Cardiac septum (tissue), 1 donor: ENCODE data around the gene TERB1. TPM values are rescaled to one million over a fixed set of nuclear protein-coding genes. Genes with fewer than 3 reads are reported as not detected.

Experiments used
- DNase-seq: peaks from one replicate; pipeline ENCODE4 v3.0.0-alpha.2; 2020; ENCODE audit warnings: low spot score
- intact Hi-C: fragments of 100-400 bp; cut with DNase I; formaldehyde crosslinking; loops from one replicate; pipeline ENCODE4 v1.14.0; 2022
- long read RNA-seq: library from polyadenylated mRNA; unstranded; transcript quantifications from one replicate; pipeline ENCODE4 v2.0.0, GENCODE V29; 2021
- total RNA-seq: library from RNA; stranded (reverse); fragmentation: NEBNext Ultra II Directional; extraction: Animal tissue kit (Norgen Biotek cat#: 25700); gene quantifications from one replicate; pipeline ENCODE4 v1.2.1, GENCODE V29; 2021
- donor health status: DM: no; HTN: no; CAD: no.

TERB1 gene
- total RNA-seq = not detected
- long read RNA-seq = 0 reads

DNA sequence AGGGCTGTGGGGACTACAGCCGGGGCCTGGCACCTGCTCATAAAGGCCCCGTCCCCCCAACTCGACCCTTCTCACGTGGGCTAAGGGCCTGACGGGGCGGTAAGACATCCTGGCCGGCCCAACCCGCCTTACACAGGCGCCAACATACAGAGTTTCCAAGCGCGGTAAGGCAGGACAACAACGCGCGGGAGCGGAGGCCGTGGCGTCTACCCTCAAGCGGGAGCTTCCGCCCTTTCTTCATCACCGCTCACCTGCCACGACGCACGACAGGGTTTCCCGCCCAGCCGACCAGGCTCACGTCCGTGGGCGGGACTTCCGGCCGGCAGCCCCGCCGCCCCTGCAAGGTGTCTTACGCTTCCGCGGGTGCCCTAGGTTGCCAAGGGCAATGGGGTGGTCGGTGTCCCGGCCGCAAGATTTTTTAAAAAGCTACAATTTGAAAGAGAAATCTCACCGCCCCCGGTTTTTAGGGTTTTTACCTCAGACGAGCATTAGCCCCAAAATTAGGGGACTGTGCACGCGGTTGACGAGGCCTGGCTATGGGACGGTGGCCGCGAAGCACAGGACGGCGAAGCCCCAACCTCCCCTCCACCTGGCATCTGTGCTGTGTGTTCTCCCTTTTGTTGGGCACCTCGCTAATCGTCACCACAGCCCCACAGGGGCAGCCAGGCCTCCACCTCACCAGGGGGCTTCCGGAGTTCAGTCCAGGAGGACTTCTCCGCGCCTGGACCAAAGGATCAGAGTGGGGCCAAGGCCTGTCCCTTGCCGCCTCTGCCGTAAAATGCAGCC, at the start of gene TERB1:
TSS of gene TERB1 (minus strand) at position 265 of the 786 bp plus-strand sequence. CDS start 4,786 bp downstream, outside the sequence.
- intact Hi-C loops = no loop called here
- no peak for DNase-seq

- intact Hi-C loops = no loop called here
- no peak for DNase-seq
Measured at GRCh38 chr16:66850115-66850815, 48.9 kb upstream of the TERB1 start.

DNA sequence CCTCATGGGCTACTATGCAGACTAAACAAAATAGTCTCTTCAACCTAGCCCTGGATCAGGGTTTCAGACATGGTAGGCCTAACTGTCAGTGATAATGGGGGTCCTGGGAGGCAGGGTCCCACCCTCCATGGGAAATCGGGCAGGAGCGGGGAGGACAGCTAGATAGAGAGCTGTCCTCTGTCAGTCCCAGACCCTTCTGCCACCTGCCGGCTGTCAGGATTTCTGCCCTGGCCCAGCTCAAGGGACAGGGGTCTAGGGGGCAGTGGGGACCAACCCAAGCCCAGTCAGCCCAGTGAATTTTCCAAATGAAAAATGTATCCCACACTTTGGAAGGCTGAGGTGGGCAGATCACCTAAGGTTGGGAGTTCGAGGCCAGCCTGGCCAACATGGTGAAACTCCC, 48.2 kb upstream of the TERB1 start:
- no peak for DNase-seq
- intact Hi-C loops = no loop called here

- intact Hi-C loops = no loop called here
Measured at GRCh38 chr16:66849021-66849420, 47.6 kb upstream of the TERB1 start.

GRCh38 chr16:66848172-66848571, 46.8 kb upstream of the TERB1 start:
- intact Hi-C loops = no loop called here
- no peak for DNase-seq

More at GRCh38 chr16:66849021-66849420, 47.6 kb upstream of the TERB1 start:
- DNase-seq = no peak

- peak; percentile 19 for DNase-seq
- intact Hi-C loops = no loop called here
Measured at GRCh38 chr16:66847533-66848067, 46.2 kb upstream of the TERB1 start.

DNA sequence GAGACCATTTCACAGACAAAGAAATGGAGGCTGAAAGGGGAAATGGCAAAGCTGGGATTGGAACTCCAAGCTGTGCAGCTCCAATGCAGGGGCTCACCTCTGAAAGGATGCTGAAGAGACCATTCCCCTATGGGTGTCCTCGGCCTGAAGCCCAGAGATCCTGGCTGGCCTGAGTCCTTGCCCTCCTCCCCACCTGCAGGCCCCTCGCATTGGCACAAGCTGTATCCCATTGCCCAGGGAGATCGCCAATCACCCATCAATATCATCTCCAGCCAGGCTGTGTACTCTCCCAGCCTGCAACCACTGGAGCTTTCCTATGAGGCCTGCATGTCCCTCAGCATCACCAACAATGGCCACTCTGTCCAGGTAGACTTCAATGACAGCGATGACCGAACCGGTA, 45.4 kb upstream of the TERB1 start:
- intact Hi-C loops = no loop called here
- DNase-seq = no peak

GRCh38 chr16:66846266-66846665, 44.9 kb upstream of the TERB1 start:
- DNase-seq = no peak
- intact Hi-C loops = no loop called here

DNA sequence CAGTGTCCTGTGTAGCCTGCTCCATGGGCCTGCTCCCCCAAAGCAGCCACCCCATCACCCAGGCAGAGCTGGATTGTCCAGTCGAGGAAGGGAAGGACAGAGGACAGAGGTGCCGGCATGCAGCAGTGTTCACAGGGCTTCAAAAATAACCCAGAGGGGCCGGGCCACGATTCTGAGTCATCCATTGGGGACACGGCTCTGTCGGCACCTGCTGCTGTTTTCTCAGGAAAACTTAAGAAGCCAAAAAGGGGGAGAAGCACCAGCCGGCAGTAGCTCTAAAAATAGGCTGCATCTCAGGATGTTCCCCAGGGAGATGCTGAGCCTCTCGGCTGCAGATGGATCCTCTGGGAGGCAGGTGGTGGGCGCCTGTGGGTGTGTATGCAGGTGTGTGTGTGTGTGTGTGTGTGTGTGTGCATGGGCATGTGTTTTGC, 44.4 kb upstream of the TERB1 start:
- intact Hi-C loops = no loop called here
- DNase-seq = no peak

DNA sequence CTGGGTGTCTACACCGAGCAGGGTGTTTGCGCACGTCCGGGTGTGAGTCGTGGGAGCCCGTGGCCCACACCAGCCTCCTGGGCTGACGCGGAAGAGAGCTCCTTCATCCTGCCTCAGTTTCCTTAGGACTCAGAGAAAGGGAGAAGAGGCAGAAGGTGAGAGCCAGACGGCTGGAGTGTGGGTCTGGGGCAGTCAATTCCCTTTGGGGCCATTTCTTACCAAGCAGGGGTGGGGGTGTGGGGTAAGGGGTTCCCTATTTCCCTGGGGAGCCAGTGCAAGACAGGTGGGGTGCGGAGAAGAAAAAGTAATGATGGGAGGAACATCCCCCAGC, 43.7 kb upstream of the TERB1 start:
- intact Hi-C loops = no loop called here
- DNase-seq = no peak

DNA sequence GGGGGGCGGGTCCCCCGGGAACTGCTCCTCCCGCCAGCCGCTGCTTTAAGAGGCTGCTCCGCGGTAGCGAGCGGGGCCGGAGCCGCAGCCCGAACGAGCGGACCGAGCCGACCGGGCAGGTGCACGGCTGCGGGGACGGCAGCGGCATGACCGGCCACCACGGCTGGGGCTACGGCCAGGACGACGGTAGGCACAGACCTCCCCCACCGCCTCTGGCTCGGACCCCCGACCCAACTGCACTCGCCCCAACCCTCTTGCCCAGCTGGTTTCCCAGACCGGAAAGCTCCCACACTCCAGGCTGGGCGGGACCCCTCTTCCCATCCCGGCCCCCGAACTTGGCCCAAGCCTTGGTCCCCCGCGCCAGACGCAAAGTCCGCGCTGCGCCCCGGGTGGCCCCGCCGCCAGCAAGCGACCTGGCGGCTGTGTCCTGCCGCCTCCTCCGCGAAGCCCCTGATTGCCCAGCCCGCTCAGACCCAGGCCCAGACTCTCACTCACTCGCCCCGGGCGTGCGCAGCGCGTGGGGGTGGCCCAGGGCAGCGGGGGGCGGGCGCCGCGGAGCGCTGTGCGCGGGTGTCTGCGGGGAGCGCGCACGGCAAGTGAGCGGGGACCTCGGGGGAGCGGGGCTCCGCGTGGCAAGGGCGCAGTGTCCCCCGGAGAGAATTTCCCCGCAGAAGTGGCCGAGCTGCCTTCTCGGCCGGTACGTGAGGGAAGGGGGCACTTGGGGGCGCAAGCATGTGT, 43.1 kb upstream of the TERB1 start, which contains the start of gene CA7:
TSS of gene CA7 (plus strand) at position 73 of the 738 bp plus-strand sequence. CDS start at position 147, 74 bp downstream.
- intact Hi-C loops = no loop called here
- DNase-seq = no peak

DNA sequence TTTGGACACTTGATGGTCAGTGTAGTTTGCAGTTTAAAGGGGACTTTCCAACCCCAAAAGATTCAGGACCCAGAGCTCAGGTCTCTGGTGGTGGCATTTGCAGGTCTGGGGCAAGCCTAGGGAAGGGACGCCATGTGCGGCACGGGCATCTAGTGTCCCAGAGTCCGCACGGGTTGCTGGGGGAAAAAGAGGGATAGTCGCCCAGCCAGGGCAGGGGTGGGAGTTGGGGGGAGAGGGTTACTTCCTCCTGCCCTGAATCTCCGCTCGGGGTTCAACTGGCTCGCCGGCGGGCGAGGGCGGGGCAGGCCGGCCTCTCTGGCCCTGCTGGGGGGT, 42.6 kb upstream of the TERB1 start:
- intact Hi-C loops = no loop called here
- DNase-seq = no peak

GRCh38 chr16:66843191-66843590, 41.8 kb upstream of the TERB1 start:
- DNase-seq = no peak
- intact Hi-C loops = no loop called here

DNA sequence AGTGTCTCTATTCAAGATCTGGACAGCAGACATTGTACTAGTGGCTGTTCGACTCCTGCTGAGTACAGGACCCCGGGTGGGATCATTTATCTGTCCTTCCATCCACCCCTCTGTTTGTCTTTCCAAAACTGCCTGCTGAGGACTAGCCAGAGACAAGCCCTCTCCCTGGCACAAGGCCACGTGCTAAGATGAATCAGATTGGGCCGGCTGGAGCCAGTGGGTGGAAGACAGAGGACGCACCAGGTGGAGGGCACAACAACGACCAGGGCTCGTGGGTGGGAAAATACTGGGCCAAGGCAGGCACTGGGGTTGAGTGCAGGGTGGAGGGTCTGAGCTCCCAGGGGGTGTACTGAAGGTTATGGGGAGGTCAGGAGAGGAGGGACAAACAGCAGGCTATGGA, 41.4 kb upstream of the TERB1 start:
- no peak for DNase-seq
- intact Hi-C loops = no loop called here

- intact Hi-C loops = no loop called here
- no peak for DNase-seq
Measured at GRCh38 chr16:66841366-66841765, 40.0 kb upstream of the TERB1 start.

DNA sequence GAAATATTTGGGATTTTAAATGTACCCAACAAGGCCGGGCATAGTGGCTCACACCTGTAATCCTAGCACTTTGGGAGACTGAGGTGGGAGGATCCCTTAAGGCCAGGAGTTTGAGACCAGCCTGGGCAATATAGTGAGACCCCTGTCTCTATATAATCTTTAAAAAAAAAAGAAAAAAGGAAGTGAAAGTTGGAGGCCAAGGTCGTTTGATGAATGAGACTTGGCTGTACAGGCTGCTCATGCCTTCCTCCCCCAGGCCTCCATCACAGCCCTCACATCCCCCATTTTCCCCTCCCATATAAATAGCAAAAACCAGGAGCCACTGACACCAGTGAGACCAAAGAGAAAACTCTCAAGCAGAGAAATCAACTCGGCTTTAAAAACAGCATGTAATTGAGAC, 39.5 kb upstream of the TERB1 start:
- intact Hi-C loops = no loop called here
- DNase-seq = no peak

DNA sequence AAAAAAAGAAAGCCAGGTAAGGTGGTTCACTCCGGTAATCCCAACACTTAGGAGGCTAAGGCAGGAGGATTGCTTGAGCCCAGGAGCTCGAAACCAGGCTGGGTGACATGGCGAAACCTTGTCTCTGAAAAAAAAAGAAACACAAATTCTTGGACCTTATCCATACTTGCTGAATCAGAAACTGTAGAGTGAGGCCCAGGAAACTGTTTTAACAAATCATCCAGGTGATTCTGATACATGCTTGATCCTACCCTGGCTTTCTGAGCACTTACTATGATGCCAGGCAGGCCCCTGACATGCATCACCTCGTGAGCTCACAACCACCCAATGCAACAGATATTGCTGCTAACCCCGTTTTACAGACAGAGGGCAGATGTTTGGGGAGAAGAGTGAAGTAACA, 33.4 kb upstream of the TERB1 start:
- no peak for DNase-seq
- intact Hi-C loops = loop anchor here (5.0 kb wide), 1 partner anchor 33 kb away; no protein-coding TSS in a partner anchor

DNA sequence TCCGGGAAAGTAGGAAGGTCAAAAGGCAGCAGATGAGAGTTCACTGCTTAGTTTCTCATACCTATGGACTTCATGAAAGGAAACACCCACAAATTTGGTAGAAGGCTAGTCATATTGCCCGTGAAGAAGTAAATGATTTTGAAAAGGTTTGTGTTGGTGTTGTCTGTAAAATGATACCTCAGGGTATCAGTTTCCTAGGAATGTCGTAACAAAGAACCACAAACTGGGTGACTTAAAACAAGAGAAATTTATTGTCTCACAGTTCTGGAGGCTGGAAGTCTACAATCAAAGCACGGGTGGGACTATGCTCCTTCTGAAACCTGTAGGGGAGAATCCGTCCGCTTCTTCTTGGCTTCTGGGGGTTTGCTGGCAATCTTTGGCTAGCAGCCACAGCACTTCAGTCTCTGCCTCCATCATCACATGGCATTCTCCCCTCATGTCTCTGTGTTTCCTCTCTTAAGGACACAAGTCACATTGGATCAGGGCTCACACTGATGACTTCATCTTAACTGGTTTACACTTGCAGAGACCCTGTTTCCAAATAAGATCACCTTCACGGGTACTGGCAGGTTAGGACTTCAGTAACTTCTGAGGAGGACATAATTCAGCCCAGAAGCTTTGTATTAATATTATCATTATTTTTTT, 31.4 kb upstream of the TERB1 start:
- DNase-seq = no peak
- intact Hi-C loops = loop anchor here (5.0 kb wide), 1 partner anchor 35 kb away; no protein-coding TSS in a partner anchor

GRCh38 chr16:66832190-66832589, 30.8 kb upstream of the TERB1 start:
- no peak for DNase-seq
- intact Hi-C loops = loop anchor here (5.0 kb wide), 1 partner anchor 35 kb away; no protein-coding TSS in a partner anchor
